NOMO-1 treated with dmso at 0.1 percent for 144 hours (cell line): Measurements from ENCODE around the gene KREMEN1.

Experiments used
- DNase-seq: peaks from one replicate; lab custom pipeline; 2025; ENCODE audit not compliant: unreplicated experiment; lab: John Stamatoyannopoulos, UW

Gene KREMEN1

DNA sequence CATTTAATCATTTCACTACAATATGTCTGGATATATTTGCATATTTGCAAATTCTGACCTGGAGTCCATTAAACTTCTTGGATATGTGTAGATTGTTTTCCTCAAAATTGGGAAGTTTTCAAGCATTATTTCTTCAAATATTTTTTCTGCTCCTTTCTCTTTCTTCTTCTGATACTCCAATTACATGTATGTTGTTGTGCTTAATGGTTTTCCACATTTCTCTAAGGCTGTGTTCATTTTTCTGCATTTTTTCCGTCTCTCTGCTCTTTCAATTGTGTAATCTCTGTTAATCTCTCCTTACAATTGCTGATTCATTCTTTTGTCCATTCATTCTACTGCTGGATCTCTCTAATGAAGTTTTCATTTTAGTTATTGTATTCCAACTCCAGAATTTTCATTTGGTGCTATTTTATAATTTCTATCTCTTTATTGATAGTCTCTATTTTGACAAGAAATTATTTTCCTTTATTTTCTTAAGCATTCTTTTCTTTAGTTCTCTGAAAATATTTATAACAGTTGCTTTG lies 102.5 kb downstream of the KREMEN1 start:
- no peak for DNase-seq

- DNase-seq = no peak
These were observed 111.4 kb downstream of the KREMEN1 start for GRCh38 chr22:29183971-29184848.

DNA sequence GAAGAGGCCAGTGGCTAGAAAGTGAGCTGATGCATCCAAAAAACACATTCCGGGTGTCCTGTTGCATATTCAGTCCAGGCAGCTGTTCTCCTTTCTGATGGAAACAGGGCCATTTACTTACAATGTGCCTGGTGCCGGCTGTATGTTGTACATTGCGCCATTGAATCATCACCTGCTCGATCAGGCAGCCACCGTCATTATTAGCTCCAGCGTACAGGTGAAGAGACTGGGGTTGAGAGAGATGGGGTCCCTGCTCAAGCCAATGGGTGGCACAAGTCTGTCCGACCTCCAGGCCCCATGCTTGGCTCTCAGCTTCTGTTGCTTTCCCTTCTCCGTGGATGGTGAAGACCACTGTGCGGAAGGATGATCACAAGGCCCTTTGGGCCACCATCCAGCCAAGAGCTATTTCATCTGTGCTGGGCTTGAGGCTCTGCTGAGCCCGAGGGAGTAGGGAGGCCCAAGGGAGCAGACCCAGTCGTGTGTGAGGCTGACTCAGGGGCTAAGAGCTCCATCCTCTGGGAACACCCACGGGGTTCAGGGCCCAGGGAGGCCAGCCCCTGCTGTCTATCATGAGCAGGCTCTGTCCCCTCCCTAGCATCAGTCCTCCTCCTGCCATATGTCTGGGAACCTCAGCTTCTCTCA lies 112.1 kb downstream of the KREMEN1 start:
- DNase-seq = no peak

DNA sequence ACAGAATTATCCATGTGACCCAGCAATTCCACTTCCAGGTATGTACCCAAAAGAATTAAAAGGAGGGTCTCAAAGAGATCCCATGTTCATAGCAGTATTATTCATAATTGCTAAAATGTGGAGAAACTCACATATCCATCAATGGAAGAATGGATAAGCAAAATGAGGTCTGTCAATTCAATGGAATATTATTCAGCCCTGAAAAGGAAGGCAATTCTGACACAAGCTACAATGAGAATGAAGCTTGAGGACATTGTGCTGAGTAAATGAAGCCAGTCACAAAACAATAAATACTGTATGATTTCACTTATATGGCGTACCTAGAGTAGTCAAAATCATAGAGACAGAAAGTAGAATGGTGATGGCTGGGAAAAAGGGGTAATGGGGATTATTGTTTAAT lies 113.5 kb downstream of the KREMEN1 start:
- DNase-seq = no peak

- DNase-seq = no peak
These were observed 115.0 kb downstream of the KREMEN1 start for GRCh38 chr22:29187831-29188230.

DNA sequence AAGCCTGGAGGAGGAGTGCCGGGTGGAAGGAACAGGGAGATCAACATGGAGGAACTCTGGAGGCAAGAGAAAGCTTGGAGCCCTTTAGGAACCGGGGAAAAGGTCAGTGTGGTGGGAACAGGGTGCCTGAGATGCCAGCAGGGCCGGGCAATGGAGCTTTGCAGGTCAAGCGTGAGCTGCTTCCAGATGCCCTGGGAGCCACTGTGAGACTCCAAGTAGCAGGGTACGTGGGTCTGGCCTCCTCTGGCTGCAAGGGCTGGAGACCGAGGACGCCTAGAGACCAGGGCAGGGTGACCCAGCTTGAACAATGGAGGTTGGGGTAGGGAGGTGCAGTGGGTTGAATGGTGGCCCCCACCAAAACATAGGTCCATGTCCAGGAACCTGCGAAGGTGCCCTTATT lies 117.2 kb downstream of the KREMEN1 start:
- no peak for DNase-seq

GRCh38 chr22:29190918-29191317 lies 118.1 kb downstream of the KREMEN1 start:
- DNase-seq = no peak

- DNase-seq = no peak
These were observed 120.2 kb downstream of the KREMEN1 start for GRCh38 chr22:29193021-29193420.

- DNase-seq = no peak
These were observed 121.3 kb downstream of the KREMEN1 start for GRCh38 chr22:29194184-29194583.

GRCh38 chr22:29195118-29195963 lies 122.5 kb downstream of the KREMEN1 start:
- DNase-seq = no peak

GRCh38 chr22:29195964-29196666 lies 123.3 kb downstream of the KREMEN1 start:
- no peak for DNase-seq

DNA sequence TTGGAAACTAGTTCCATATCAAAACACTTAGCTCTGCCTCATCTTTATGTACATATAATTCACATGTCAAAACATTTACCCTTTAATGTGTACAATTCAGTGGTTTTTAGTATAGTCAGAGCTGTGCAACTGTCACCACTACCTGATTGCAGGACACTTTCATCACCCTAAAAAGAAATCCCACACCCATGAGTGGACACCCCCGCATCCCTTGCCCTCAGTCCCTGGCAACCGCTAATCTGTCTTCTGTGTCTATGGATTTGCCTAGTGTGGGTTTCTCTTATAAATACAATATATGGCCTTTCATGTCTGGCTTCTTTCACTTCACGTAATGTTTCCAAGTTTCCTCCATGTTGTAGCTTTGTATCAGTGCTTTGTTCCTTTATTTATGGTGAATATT lies 124.3 kb downstream of the KREMEN1 start:
- DNase-seq = no peak

- DNase-seq = no peak
These were observed 125.4 kb downstream of the KREMEN1 start for GRCh38 chr22:29198240-29198639.

DNA sequence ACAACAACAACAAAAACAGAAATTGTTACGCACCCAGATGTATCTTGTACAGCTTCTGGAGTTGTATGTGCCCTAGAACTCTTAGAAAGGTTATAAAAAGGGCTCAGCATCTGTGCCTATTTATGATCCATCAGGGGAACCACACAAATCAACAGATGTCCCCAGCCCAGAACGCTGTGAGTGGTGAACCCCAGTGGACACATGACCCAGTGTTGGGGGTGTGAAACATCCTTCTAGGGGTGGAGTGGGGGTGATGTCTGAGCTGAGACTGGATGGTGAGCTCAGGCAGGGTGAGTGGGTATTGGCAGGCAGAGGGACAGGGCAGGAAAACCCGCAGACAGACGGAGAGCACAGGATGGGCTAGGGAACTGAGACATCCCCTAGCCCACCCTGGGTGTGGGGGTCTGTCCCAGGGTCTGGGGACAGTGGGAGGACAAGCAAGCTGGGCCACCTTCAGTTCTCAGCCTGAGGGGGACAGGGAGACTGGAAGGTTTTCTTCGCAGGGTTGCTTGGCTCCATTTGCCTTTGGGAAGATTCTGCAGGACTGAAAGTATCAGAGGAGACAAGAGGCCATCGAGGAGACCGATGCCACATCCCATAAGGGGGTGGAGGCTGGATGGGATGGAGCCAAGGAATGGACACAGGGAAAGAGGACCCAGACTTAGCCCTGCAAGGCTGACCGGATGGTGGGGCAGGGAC lies 127.0 kb downstream of the KREMEN1 start:
- no peak for DNase-seq

DNA sequence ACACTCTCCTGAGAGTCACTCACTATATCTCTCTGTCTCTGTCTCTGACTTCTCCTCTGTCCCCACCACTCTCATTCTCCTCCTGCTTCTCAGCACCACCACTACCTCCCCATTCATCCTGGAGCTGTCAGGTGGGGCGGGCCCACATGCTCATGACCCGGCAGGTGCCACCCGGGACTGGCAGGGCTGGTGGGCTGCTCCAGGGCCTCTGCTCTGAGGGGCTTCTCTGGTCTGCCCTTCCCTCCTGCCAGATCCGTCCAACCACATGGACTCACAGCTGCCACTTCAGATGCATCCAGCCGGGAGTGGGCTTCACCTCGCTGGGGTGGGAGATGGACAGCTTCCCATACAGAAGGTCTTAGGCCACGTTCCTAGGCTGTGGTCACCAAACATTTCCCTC lies 128.1 kb downstream of the KREMEN1 start:
- DNase-seq = no peak

- DNase-seq = no peak
These were observed 128.9 kb downstream of the KREMEN1 start for GRCh38 chr22:29201782-29202181.

DNA sequence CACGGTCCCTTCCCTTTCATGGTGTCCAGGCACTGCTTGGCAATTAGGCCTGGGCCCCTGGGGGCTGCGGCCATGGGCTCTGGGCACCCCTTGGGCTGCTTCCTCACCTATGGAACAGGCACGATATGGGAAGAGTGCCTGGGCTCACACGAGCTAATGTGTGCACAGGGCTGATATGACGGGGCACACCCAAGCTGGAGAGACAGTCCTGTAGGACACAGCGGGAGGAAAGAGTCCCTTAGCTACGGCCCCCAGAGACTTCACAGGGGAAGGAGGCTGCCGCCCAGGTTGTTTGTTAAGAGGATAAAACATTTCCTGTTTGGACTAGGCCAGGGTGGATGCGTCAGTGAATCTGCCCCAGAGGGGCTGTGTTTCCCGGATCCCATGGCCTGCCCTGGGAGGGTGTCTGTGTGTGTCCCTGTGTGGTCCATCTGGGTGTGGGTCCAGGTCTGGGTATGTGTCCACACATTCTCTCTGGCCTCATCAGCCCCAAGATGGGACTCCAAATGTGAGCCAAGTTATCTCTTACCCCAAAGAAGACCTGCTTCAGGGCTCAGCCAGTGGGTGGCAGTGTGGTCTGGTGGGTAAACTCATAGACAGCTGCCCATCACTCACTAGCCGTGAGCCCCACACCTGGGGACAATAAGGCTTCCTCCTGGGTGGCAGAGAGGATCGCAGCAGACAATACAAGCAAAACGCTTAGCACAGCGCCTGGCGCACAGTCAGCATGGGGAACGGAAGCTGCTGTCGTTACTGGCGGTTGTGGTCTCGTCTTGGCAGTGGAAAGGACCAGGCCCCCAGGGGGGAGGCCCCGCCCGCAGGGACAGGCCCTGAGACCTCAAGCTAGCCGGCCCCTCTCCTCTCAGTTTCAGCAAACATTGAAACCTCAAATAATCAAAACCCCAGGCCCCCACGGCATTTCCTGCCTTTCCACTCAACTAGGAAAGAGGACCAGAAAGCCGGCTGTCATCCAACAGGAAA lies 129.7 kb downstream of the KREMEN1 start:
- DNase-seq = peak; percentile 62

GRCh38 chr22:29203488-29204454 lies 130.9 kb downstream of the KREMEN1 start:
- no peak for DNase-seq
